ENCODE results near the gene HSP90AB1.

Gene HSP90AB1

GRCh38 chr6:44246663-44247337 lies at the start of gene HSP90AB1:
HSP90AB1 (plus strand) TSS chr6:44247101; CDS start chr6:44248630, 1,529 bp downstream.
- peaks cover 48% of the 10 kb centered on the region for H4K20me1 ChIP-seq
- peak within 1 kb of the TSS; percentile 71 for H3K4me2 ChIP-seq
- peak within 1 kb of the TSS; percentile 98 for H3K27ac ChIP-seq
- H3K4me1 ChIP-seq: peaks cover 43% of the 10 kb centered on the region
- peak within 1 kb of the TSS; percentile 95 for H3K4me3 ChIP-seq
- H3K36me3 ChIP-seq: peaks cover 39% of the 10 kb centered on the region
- H3K9me3 ChIP-seq: no peaks in the 10 kb centered on the region
- TF ChIP-seq Cebpa-rat (IDR thresholded peaks at IDR 0.05): no peak
- H3K27me3 ChIP-seq: no peaks in the 10 kb centered on the region
- peak within 1 kb of the TSS; percentile 99 for H3K9ac ChIP-seq

- H3K27me3 ChIP-seq: no peaks in the 10 kb centered on the region
- no peaks in the 10 kb centered on the region for H3K9me3 ChIP-seq
- no peak overlapping the region for H3K4me3 ChIP-seq
- no peak overlapping the region for H3K9ac ChIP-seq
- no peaks in the 10 kb centered on the region for H3K36me3 ChIP-seq
- H3K4me1 ChIP-seq: peaks cover 22% of the 10 kb centered on the region
- no peak overlapping the region for H3K27ac ChIP-seq
- no peak overlapping the region for H3K4me2 ChIP-seq
- TF ChIP-seq Cebpa-rat (IDR thresholded peaks at IDR 0.05): no peak
- no peaks in the 10 kb centered on the region for H4K20me1 ChIP-seq
Measured at GRCh38 chr6:44198684-44199083, 48.2 kb upstream of the HSP90AB1 start.

- Histone ChIP-seq H3K36me3 (no peaks in the 10 kb centered on the region), H3K27me3 (no peaks in the 10 kb centered on the region), H3K4me2 (no peak overlapping the region), H3K4me1 (peaks cover 22% of the 10 kb centered on the region), H3K9me3 (no peaks in the 10 kb centered on the region), H3K4me3 (no peak overlapping the region), H3K9ac (no peak overlapping the region), H3K27ac (no peak overlapping the region), H4K20me1 (no peaks in the 10 kb centered on the region)
- TF ChIP-seq Cebpa-rat (IDR thresholded peaks at IDR 0.05): no peak
Measured at GRCh38 chr6:44199883-44200282, 47.0 kb upstream of the HSP90AB1 start.

- Histone ChIP-seq H3K27ac (no peak overlapping the region; the same call in 1 of the 2 replicates), H3K4me3 (no peak overlapping the region), H3K9ac (no peak overlapping the region), H3K4me2 (peak overlapping the region; percentile 77), H3K9me3 (no peaks in the 10 kb centered on the region), H3K4me1 (peaks cover 22% of the 10 kb centered on the region), H3K27me3 (no peaks in the 10 kb centered on the region), H3K36me3 (no peaks in the 10 kb centered on the region), H4K20me1 (no peaks in the 10 kb centered on the region)
- no peak for TF ChIP-seq Cebpa-rat (IDR thresholded peaks at IDR 0.05)
Measured at GRCh38 chr6:44201200-44201599, 45.7 kb upstream of the HSP90AB1 start.

- Histone ChIP-seq H3K9ac (no peak overlapping the region), H3K27me3 (no peaks in the 10 kb centered on the region), H3K27ac (no peak overlapping the region), H3K4me2 (peak overlapping the region; percentile 77), H3K4me1 (peaks cover 22% of the 10 kb centered on the region), H3K36me3 (no peaks in the 10 kb centered on the region), H3K4me3 (no peak overlapping the region), H3K9me3 (no peaks in the 10 kb centered on the region), H4K20me1 (no peaks in the 10 kb centered on the region)
- TF ChIP-seq Cebpa-rat (IDR thresholded peaks at IDR 0.05): no peak
Measured at GRCh38 chr6:44201638-44202303, 45.1 kb upstream of the HSP90AB1 start.

- no peaks in the 10 kb centered on the region for H3K36me3 ChIP-seq
- no peak overlapping the region for H3K27ac ChIP-seq
- H3K4me2 ChIP-seq: peak overlapping the region; percentile 77; the same call in 1 of the 2 replicates
- H3K9ac ChIP-seq: no peak overlapping the region
- H3K4me3 ChIP-seq: no peak overlapping the region
- no peak for TF ChIP-seq Cebpa-rat (IDR thresholded peaks at IDR 0.05)
- no peaks in the 10 kb centered on the region for H3K27me3 ChIP-seq
- H3K4me1 ChIP-seq: peaks cover 22% of the 10 kb centered on the region
- no peaks in the 10 kb centered on the region for H4K20me1 ChIP-seq
- no peaks in the 10 kb centered on the region for H3K9me3 ChIP-seq
Measured at GRCh38 chr6:44202332-44202971, 44.4 kb upstream of the HSP90AB1 start.

GRCh38 chr6:44202972-44203750 lies 43.7 kb upstream of the HSP90AB1 start:
- no peak for TF ChIP-seq Cebpa-rat (IDR thresholded peaks at IDR 0.05)
- Histone ChIP-seq H3K4me3 (no peak overlapping the region), H3K27ac (no peak overlapping the region), H3K4me1 (peaks cover 22% of the 10 kb centered on the region), H3K9me3 (no peaks in the 10 kb centered on the region), H3K27me3 (no peaks in the 10 kb centered on the region), H4K20me1 (no peaks in the 10 kb centered on the region), H3K9ac (no peak overlapping the region), H3K4me2 (no peak overlapping the region), H3K36me3 (no peaks in the 10 kb centered on the region)

- Histone ChIP-seq H3K27me3 (no peaks in the 10 kb centered on the region), H3K4me3 (no peak overlapping the region), H3K36me3 (no peaks in the 10 kb centered on the region), H3K9ac (no peak overlapping the region), H3K4me1 (peaks cover 22% of the 10 kb centered on the region), H3K4me2 (no peak overlapping the region), H3K9me3 (no peaks in the 10 kb centered on the region), H3K27ac (no peak overlapping the region), H4K20me1 (no peaks in the 10 kb centered on the region)
- no peak for TF ChIP-seq Cebpa-rat (IDR thresholded peaks at IDR 0.05)
Measured at GRCh38 chr6:44203955-44204354, 42.9 kb upstream of the HSP90AB1 start.

- H3K36me3 ChIP-seq: no peaks in the 10 kb centered on the region
- no peak for TF ChIP-seq Cebpa-rat (IDR thresholded peaks at IDR 0.05)
- H3K9ac ChIP-seq: no peak overlapping the region
- H3K27ac ChIP-seq: no peak overlapping the region
- H3K4me1 ChIP-seq: no peaks in the 10 kb centered on the region
- H3K4me3 ChIP-seq: no peak overlapping the region
- H3K4me2 ChIP-seq: no peak overlapping the region
- no peaks in the 10 kb centered on the region for H3K27me3 ChIP-seq
- H3K9me3 ChIP-seq: no peaks in the 10 kb centered on the region
- no peaks in the 10 kb centered on the region for H4K20me1 ChIP-seq
Measured at GRCh38 chr6:44207966-44208365, 38.9 kb upstream of the HSP90AB1 start.
